Gastroesophageal sphincter (tissue), 3 donors: Measurements from ENCODE around the gene FRRS1.

Source experiments
- EP300 ChIP-seq: sonication (generic); formaldehyde crosslinking; IDR thresholded peaks from one replicate; pipeline ENCODE4 v1.6.1; 2017; ENCODE audit warnings: antibody characterized with exemption, mild to moderate bottlenecking
- POLR2A ChIP-seq, 2 donors: fragments of 450-650 bp; IDR thresholded peaks; one replicate each; pipeline ENCODE4 v1.6.1; 2017; ENCODE audit warnings: antibody characterized with exemption in 2 of 2, mild to moderate bottlenecking in 2 of 2, moderate library complexity in 1 of 2
- TF ChIP-seq, protein P1 (sequence below), 4 experiments: fragments of 200-600 bp in 2 of 4; fragments of 450-650 bp in 2 of 4; sonication (generic) in 1 of 4; IDR thresholded peaks; one replicate each; pipeline ENCODE4 v1.5.1; 2017 to 2019; ENCODE audit warnings: antibody characterized with exemption in 4 of 4, mild to moderate bottlenecking in 2 of 4, moderate library complexity in 2 of 4

GRCh38 chr1:99707535-99708142 lies 58.8 kb downstream of the FRRS1 start:
- TF ChIP-seq, protein P1, sequence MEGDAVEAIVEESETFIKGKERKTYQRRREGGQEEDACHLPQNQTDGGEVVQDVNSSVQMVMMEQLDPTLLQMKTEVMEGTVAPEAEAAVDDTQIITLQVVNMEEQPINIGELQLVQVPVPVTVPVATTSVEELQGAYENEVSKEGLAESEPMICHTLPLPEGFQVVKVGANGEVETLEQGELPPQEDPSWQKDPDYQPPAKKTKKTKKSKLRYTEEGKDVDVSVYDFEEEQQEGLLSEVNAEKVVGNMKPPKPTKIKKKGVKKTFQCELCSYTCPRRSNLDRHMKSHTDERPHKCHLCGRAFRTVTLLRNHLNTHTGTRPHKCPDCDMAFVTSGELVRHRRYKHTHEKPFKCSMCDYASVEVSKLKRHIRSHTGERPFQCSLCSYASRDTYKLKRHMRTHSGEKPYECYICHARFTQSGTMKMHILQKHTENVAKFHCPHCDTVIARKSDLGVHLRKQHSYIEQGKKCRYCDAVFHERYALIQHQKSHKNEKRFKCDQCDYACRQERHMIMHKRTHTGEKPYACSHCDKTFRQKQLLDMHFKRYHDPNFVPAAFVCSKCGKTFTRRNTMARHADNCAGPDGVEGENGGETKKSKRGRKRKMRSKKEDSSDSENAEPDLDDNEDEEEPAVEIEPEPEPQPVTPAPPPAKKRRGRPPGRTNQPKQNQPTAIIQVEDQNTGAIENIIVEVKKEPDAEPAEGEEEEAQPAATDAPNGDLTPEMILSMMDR (IDR thresholded peaks at IDR 0.05) = peak; percentile 75 to 87 (median 84)
- no peak for TF ChIP-seq EP300
- no peak for TF ChIP-seq POLR2A (IDR thresholded peaks at IDR 0.05)
